ENCODE measurements around the gene GOLGA8J. TPM values are rescaled to one million over a fixed set of nuclear protein-coding genes. Genes with fewer than 3 reads are reported as not detected.
"Not testable (repeated sequence)": the region's sequence is repeated elsewhere in the genome, so short reads cannot be mapped to it uniquely, and the experiment has no call there.

The GOLGA8J gene
- total and polyA plus RNA-seq, 7 donors: 0.34 TPM; not detected in 6

DNA sequence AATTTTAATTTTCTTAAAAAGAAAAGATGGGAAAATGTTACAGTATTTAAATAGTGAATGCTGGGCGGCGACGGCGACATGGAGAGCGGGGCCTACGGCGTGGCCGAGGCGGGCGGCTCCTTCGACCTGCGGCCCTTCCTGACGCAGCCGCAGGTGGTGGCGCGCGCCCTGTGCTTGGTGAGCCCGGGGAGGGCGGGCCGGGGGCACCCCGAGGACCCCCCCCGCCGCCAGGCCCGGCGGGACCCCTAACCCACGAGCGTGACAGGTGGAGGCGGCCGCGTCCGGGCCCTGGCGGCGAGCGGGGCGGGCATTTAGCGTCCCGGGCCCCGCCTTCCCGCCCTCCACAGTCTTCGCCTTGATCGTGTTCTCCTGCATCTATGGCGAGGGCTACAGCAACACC, 38.4 kb upstream of the GOLGA8J start:
- no peak for DNase-seq
- intact Hi-C loops (cut with DNase I): no loop called here
- Histone ChIP-seq H3K36me3 (ENCODE audit: insufficient read depth in 1 of 2, low read depth in 1 of 2) (no peaks in the 10 kb centered on the region), H3K4me1 (no peaks in the 10 kb centered on the region), H3K4me3 (no peak overlapping the region), H3K27me3 (ENCODE audit: insufficient read depth in 3 of 3, low read length in 2 of 3) (peaks cover 0 to 7% (median 3%) of the 10 kb centered on the region in 3 donors), H3K27ac (no peak overlapping the region), H3K9me3 (no peaks in the 10 kb centered on the region)
- no peak for ATAC-seq
- 77 to 91% (median 84%) methylated on average over 38 to 42 of the region's 42 CpGs for WGBS, 3 donors
- TF ChIP-seq, protein P1, sequence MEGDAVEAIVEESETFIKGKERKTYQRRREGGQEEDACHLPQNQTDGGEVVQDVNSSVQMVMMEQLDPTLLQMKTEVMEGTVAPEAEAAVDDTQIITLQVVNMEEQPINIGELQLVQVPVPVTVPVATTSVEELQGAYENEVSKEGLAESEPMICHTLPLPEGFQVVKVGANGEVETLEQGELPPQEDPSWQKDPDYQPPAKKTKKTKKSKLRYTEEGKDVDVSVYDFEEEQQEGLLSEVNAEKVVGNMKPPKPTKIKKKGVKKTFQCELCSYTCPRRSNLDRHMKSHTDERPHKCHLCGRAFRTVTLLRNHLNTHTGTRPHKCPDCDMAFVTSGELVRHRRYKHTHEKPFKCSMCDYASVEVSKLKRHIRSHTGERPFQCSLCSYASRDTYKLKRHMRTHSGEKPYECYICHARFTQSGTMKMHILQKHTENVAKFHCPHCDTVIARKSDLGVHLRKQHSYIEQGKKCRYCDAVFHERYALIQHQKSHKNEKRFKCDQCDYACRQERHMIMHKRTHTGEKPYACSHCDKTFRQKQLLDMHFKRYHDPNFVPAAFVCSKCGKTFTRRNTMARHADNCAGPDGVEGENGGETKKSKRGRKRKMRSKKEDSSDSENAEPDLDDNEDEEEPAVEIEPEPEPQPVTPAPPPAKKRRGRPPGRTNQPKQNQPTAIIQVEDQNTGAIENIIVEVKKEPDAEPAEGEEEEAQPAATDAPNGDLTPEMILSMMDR (IDR thresholded peaks at IDR 0.05): no peak

DNA sequence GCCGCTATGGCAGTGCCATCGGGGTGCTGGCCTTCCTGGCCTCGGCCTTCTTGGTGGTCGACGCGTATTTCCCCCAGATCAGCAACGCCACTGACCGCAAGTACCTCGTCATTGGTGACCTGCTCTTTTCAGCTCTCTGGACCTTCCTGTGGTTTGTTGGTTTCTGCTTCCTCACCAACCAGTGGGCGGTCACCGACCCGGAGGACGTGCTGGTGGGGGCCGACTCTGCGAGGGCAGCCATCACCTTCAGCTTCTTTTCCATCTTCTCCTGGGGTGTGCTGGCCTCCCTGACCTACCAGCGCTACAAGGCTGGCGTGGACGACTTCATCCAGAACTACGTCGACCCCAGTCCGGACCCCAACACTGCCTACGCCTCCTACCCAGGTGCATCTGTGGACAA, 37.9 kb upstream of the GOLGA8J start:
- H3K36me3 ChIP-seq (ENCODE audit: insufficient read depth in 1 of 2, low read depth in 1 of 2); H3K27me3 ChIP-seq (ENCODE audit: insufficient read depth in 3 of 3, low read length in 2 of 3); ATAC-seq; H3K4me1 ChIP-seq; intact Hi-C loops (cut with DNase I); H3K27ac ChIP-seq; DNase-seq; H3K4me3 ChIP-seq; H3K9me3 ChIP-seq: not testable (repeated sequence)
- 91 to 94% (median 94%) methylated on average over 21 to 22 of the region's 22 CpGs for WGBS, 3 donors

DNA sequence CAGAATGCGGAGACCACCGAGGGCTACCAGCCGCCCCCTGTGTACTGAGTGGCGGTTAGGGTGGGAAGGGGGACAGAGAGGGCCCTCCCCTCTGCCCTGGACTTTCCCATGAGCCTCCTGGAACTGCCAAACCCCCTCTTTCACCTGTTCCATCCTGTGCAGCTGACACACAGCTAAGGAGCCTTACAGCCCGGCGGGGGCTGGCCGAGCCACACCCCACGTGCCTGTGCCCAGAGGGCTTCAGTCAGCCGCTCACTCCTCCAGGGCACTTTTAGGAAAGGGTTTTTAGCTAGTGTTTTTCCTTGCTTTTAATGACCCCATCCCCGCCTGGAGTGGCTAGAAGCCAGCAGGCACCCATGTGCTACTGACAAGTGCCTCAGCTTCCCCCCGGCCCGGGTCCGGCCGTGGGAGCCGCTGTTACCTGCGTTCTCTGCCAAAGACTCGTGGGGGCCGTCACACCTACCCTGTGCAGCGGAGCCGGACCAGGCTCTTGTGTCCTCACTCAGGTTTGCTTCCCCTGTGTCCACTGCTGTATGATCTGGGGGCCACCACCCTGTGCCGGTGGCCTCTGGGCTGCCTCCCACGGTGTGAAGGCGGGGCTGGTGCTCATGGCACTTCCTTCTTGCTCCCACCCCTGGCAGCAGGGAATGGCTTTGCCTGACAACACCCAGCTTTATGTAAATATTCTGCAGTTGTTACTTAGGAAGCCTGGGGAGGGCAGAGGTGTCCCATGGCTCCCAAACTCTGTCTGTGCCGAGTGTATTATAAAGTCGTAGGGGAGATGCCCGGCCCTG, 37.3 kb upstream of the GOLGA8J start:
- WGBS, 3 donors: 69 to 77% (median 70%) methylated on average over 22 to 26 of the region's 26 CpGs
- H3K36me3 ChIP-seq (ENCODE audit: insufficient read depth in 1 of 2, low read depth in 1 of 2); H3K27me3 ChIP-seq (ENCODE audit: insufficient read depth in 3 of 3, low read length in 2 of 3); H3K27ac ChIP-seq; H3K9me3 ChIP-seq; ATAC-seq; H3K4me3 ChIP-seq; H3K4me1 ChIP-seq; DNase-seq; intact Hi-C loops (cut with DNase I): not testable (repeated sequence)

DNA sequence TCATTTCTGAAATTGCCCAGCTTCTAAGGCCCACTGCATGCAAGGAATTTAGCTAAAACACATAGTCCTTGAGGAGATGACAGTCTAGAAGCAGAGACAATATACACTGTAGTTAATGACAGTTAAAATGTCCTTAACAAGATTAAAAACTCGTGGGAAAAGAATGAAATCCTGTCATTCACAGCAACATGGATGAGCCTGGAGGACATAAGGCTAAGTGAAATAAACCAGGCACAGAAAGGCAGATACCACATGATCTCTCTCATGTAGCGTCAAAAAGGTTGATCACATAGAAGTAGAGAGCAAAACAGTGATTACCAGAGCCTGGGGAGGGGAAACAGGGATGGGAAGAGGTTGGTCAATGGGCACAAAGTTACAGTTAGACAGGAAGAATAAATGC, 36.3 kb upstream of the GOLGA8J start:
- Histone ChIP-seq H3K27me3 (ENCODE audit: insufficient read depth in 3 of 3, low read length in 2 of 3) (peaks cover 0 to 7% (median 3%) of the 10 kb centered on the region in 3 donors), H3K4me1 (no peaks in the 10 kb centered on the region), H3K36me3 (ENCODE audit: insufficient read depth in 1 of 2, low read depth in 1 of 2) (no peaks in the 10 kb centered on the region), H3K27ac (no peak overlapping the region), H3K9me3 (no peaks in the 10 kb centered on the region), H3K4me3 (no peak overlapping the region)
- 54 to 62% (median 61%) methylated on average over 2 of the region's 2 CpGs for WGBS, 3 donors
- DNase-seq (no peak), ATAC-seq (no peak)
- TF ChIP-seq, protein P1 (IDR thresholded peaks at IDR 0.05): no peak
- intact Hi-C loops (cut with DNase I): no loop called here

DNA sequence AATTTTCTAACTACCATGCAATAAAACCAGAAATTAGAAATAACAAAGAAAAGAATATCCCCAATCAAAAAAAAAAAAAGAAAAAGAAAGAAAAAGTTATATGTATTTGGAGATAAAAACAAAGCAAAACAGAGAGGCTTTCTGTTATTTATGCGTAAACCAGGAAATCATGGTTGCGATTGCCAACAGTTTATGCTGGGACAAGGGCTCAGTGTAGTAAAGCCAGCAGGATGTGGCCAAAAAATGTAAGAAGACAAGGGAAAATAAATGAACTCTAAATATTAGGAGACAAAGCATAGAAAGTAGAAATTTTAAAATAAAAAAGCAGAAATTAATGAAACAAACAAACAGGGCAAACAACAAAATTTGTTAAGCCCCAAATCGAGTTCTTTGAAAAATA, 27.2 kb upstream of the GOLGA8J start:
- intact Hi-C loops (cut with DNase I): no loop called here

More for the DNA sequence above, 27.2 kb upstream of the GOLGA8J start:
- Histone ChIP-seq H3K27ac (no peak overlapping the region), H3K4me1 (no peaks in the 10 kb centered on the region), H3K36me3 (ENCODE audit: insufficient read depth in 1 of 2, low read depth in 1 of 2) (no peaks in the 10 kb centered on the region), H3K27me3 (ENCODE audit: insufficient read depth in 3 of 3, low read length in 2 of 3) (no peaks in the 10 kb centered on the region), H3K9me3 (no peaks in the 10 kb centered on the region), H3K4me3 (no peak overlapping the region)
- ATAC-seq (no peak), DNase-seq (no peak)
- TF ChIP-seq, protein P1 (IDR thresholded peaks at IDR 0.05): no peak
- 69 to 85% (median 75%) methylated on average over 3 of the region's 3 CpGs for WGBS, 3 donors

All from psoas muscle (tissue), 8 donors.